CD4-positive, alpha-beta T cell treated with Interleukin-6 at 100 ng/mL for 8 hours (primary cell): Measurements from ENCODE around the gene CBLB.
"Not testable (repeated sequence)": the region's sequence is repeated elsewhere in the genome, so short reads cannot be mapped to it uniquely, and the experiment has no call there.

Source experiments
- DNase-seq: peaks from one replicate; pipeline ENCODE4 v3.0.0-alpha.2; 2020; ENCODE audit warnings: mixed read lengths, low spot score

Gene CBLB

GRCh38 chr3:105816833-105817232, 52.0 kb downstream of the CBLB start:
- DNase-seq = no peak

GRCh38 chr3:105815331-105815730, 53.5 kb downstream of the CBLB start:
- not testable (repeated sequence) for DNase-seq

DNA sequence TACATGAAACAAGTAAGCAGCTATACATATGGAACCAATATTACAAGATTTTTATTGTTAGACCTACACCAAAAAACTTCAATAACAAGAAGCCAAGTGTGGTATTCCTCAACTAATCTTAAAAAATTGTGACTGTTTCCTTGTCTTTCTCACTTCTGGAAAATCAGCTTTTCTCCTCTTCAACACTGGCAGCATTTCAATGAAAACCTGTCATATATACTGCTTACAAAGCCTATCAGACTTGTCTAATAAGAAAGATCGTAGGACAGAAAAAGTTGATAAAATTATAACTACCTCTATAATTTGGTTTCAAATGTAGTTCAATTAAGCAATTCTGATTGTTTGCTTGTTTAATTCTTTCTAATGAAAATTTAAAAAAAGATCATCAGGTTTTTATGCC, 55.1 kb downstream of the CBLB start:
- DNase-seq = no peak

- no peak for DNase-seq
These were observed 56.6 kb downstream of the CBLB start for GRCh38 chr3:105812194-105812586.

- no peak for DNase-seq
These were observed 57.2 kb downstream of the CBLB start for GRCh38 chr3:105811518-105812193.

DNA sequence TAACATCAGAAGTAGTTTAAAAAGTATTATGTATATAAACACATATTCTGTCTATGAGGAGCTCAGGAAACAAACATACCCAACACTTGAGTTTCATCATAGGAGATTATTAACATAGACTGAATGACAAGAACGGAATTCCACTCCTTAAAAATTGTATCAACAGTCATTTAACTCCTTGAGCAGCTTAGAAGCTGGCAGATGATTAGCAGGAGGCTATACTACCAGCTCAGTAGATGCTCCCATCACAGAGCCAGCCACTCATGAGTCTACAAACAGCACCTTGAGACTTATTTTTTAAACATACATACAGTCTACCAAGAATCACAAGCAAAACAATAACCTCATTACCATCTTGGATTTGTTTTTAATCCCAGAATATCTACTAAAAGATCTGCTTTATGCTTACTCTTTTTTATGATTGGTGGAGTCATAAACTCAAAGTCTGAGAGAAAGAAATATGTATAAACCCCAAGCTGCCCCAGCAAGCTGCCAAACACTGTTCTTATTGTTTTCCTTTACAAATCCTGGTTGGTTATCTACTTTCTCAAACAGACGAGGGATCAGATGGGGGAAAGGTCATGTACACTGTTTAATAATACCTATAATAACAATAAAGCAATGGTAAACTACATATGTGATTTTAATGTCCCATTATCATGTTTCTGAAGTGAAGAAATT, 59.5 kb downstream of the CBLB start:
- DNase-seq = no peak

- DNase-seq = no peak
These were observed 61.1 kb downstream of the CBLB start for GRCh38 chr3:105807701-105808100.

- no peak for DNase-seq
These were observed 61.7 kb downstream of the CBLB start for GRCh38 chr3:105807146-105807545.

- DNase-seq = peak; percentile 69
These were observed 62.5 kb downstream of the CBLB start for GRCh38 chr3:105806359-105806758.

GRCh38 chr3:105805404-105805803, 63.4 kb downstream of the CBLB start:
- no peak for DNase-seq

DNA sequence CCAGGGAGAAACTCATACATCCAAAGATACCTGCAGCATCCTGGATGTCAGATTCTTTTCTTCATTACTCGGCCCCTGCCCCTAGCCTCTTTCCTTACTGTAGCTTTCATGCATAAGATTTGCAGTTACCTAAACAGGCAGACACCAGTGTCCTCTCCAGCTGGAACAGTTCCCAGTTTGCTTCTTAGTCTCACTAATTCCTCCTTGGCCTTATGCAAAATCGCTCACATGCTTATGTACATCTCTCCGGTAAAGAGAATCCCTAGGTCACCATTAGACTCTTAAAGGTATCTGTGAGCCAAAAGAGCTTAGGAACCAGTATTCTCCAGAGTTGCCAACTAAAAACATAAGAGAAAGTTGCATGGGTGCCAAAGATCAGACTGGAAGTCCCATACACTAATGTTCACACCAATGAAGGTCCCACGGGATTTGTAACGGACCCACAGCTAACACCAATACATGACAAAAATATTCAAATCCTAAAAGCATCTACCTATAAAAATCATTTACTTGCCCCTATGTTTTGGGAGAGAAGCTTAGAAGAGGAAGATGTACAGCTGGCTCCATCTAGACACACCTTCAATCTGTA, 66.6 kb downstream of the CBLB start:
- DNase-seq = no peak

DNA sequence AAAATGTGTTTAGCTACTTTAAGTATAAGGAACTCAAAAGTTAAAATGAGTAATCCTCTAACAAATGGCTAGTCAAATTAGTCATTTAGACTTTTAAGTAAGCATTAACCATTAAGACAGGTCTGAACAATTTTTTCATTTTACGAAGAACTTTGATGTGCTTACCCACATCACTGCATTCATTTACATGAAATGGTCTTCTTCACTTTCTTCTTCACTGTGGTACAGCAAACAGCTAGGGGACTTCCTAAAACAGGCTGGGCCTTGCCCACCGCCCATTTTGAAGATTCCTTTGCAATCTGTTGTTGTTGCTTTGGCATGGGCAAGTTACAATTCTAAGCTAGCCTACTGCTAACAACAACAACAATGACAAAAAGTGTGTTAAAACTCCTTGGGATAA, 67.4 kb downstream of the CBLB start:
- DNase-seq = no peak

- DNase-seq = no peak
These were observed 68.5 kb downstream of the CBLB start for GRCh38 chr3:105800320-105800719.

GRCh38 chr3:105799286-105799685, 69.5 kb downstream of the CBLB start:
- no peak for DNase-seq

DNA sequence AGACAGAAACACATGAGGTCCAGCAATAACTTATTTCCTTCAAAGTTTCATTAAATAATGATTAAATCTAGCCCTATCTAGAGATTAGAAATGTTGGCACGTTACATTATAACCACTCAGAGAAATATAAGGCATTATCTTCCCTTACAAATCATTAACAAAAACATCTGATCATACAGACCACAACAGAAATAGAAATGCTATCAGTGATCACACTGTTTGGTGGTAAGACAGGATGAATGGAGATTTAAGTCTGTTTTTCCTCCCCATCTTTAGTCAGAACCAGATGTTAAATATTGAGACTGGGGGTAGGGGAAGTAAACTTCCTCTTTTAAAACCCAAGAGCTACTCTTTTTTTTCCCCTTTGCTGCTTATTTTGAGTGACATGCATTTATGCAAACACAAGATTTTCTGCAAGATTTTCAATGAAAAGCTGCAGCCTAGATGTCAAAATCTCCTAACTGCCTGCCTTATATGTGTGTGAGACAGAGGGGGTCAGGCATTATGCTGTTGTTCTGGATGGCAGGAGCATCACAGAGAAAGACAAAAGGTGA, 70.4 kb downstream of the CBLB start:
- no peak for DNase-seq

- DNase-seq = no peak
These were observed 75.8 kb downstream of the CBLB start for GRCh38 chr3:105793040-105793439.

- DNase-seq = no peak
These were observed 76.7 kb downstream of the CBLB start for GRCh38 chr3:105791919-105792786.

GRCh38 chr3:105791131-105791530, 77.7 kb downstream of the CBLB start:
- DNase-seq = no peak

GRCh38 chr3:105790534-105790933, 78.3 kb downstream of the CBLB start:
- DNase-seq = no peak

DNA sequence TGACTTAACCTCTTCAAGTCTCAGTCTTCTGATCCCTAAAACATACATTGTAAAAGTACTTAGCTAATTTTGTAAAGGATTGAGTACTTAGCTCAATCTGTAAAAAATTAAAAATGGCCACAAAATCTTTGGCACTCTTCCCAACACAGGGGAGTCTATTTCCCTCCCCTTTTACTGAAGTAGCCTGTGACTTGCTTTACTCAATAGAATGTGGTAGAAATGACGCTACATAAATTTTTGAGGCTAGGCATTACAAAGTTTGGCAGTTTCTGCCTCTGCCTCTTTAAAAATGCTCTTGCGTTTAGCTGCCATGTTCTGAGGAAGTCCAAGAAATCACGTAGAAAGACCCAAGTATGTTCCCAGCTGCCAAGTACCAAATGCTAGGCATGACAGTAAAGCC, 80.2 kb downstream of the CBLB start:
- no peak for DNase-seq

DNA sequence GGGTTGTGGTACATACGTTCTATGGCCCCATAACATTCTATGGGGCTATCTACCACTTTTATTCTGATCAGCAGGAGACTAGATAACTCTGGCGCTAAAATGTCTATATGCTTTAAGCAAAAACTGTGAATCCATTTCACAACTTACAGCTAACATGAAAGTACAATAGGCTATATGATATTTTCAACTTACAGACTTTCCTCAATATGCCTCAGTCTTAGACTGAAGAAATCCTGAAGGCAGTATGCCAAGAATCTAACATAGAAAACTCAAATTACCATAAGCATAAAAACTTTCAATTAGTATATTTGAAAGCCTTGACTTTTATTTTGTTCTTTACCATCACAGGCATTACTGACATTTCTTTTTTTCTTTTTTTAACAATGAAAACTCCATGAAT, 81.4 kb downstream of the CBLB start:
- DNase-seq = no peak

DNA sequence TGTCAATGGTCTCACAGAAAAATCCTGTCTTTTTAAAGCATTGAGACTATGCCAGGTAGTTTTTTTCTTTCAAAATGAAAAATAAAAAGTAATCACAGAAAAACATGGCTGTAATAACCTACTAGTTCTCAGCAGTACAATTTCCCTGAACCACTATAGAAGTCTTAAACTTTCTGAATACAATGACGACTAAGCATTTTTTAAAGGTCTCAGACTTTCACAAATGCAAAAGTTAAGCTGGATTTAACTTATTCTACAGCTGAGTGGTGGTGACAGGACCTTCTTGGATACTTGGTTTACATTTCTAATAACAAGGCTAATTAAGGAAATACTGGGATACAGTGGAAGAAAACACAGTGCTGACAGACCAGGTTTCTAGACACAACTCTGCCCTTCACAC, 81.8 kb downstream of the CBLB start:
- DNase-seq = no peak
